ENCODE data around the gene NDUFS1. TPM values are rescaled to one million over a fixed set of nuclear protein-coding genes. Genes with fewer than 3 reads are reported as not detected.

Gene NDUFS1
- total and polyA plus RNA-seq, 12 donors: 53.8 to 670 (median 550) TPM

DNA sequence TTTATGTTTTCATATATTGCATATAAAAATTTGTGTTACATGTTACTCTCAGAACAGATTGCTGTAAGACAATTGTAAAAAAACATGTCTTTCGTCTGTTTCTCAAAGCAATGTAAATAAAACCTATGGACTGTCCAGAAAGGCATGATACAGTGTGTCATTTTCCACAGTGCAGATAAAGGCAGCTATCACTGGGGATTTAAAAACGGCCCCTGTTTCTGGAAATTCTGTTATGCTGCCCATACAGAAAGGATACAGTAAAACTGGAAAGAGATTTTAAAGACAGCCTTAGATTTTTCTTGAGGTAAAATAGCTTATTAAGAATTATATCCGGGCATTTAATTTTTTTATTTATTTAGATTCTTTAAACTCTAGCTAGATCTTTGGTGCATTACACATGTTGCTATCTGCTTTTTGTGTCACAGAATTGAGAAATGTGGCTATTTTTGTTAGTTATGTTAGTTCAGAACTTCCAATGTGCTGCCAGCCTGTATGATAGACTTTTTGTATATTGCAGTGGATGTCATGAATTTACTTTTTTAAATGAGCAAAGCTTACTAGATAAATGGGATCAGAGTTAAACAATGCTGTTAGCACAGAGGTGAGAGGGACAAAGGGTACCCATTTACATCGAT lies 72.4 kb downstream of the NDUFS1 start:
- intact Hi-C loops (cut with DNase I): loop anchor here in 5 of 10 donors (2.0 to 10.0 kb wide), 4 partner anchors 68 to 1605 kb away; partner anchors contain the start of genes EEF1B2 (in 4 of the 5) and NDUFS1 (in 4 of the 5)
- H3K36me3 ChIP-seq: peaks cover 0 to 20% (median 0%) of the 10 kb centered on the region in 9 donors
- no peaks in the 10 kb centered on the region for H3K9me3 ChIP-seq
- peaks cover 0 to 34% (median 23%) of the 10 kb centered on the region in 9 donors for H3K4me1 ChIP-seq
- no peaks in the 10 kb centered on the region for H3K27me3 ChIP-seq
- WGBS, 2 donors: 1 to 2% methylated on average over 4 of the region's 4 CpGs
- DNase-seq: no peak
- H3K4me3 ChIP-seq: peak overlapping the region; percentile 85 to 97 (median 92)
- no peak for TF ChIP-seq CTCF (IDR thresholded peaks at IDR 0.05)
- ATAC-seq: peak in 1 of 8 donors; percentile 12
- H3K27ac ChIP-seq: peak overlapping the region; percentile 96 to 99 (median 98)

- 0 to 1% methylated on average over 30 to 39 of the region's 39 CpGs for WGBS, 2 donors
Observed at GRCh38 chr2:206085742-206086445, 73.3 kb downstream of the NDUFS1 start, which contains the start of gene INO80D. Gene INO80D, minus strand, starts transcription at chr2:206086174. Its CDS starts 23,158 bp downstream, at chr2:206063016.

GRCh38 chr2:206084870-206085741 lies 74.1 kb downstream of the NDUFS1 start:
- Histone ChIP-seq H3K27ac (peak overlapping the region; percentile 96 to 99 (median 98)), H3K27me3 (no peaks in the 10 kb centered on the region), H3K36me3 (peaks cover 0 to 10% (median 0%) of the 10 kb centered on the region in 9 donors), H3K9me3 (no peaks in the 10 kb centered on the region), H3K4me3 (peak overlapping the region; percentile 85 to 97 (median 92)), H3K4me1 (peaks cover 0 to 36% (median 23%) of the 10 kb centered on the region in 9 donors)
- peak; percentile 32 to 72 (median 42) for ATAC-seq
- DNase-seq: peak; percentile 43 to 48
- 0 to 1% methylated on average over 59 to 78 of the region's 88 CpGs for WGBS, 2 donors
- TF ChIP-seq CTCF (IDR thresholded peaks at IDR 0.05): no peak
- intact Hi-C loops (cut with DNase I): loop anchor here in 4 of 10 donors (5.0 to 10.0 kb wide), 3 partner anchors 70 to 1607 kb away; partner anchors contain the start of genes EEF1B2 (in 3 of the 4) and NDUFS1 (in 3 of the 4)

More at GRCh38 chr2:206085742-206086445, 73.3 kb downstream of the NDUFS1 start, which contains the start of gene INO80D:
- Histone ChIP-seq H3K36me3 (peaks cover 0 to 17% (median 0%) of the 10 kb centered on the region in 9 donors), H3K27ac (peak within 1 kb of the TSS; percentile 96 to 99 (median 98)), H3K4me3 (peak within 1 kb of the TSS; percentile 85 to 97 (median 92)), H3K27me3 (no peaks in the 10 kb centered on the region), H3K9me3 (no peaks in the 10 kb centered on the region), H3K4me1 (peaks cover 0 to 34% (median 23%) of the 10 kb centered on the region in 9 donors)
- intact Hi-C loops (cut with DNase I): loop anchor here in 5 of 10 donors (2.0 to 10.0 kb wide), 4 partner anchors 69 to 1606 kb away; partner anchors contain the start of genes EEF1B2 (in 4 of the 5) and NDUFS1 (in 4 of the 5)
- TF ChIP-seq CTCF (IDR thresholded peaks at IDR 0.05): peak in 8 of 9 donors; percentile 22 to 70 (median 53)
- ATAC-seq (peak; percentile 83 to 93 (median 88)), DNase-seq (peak; percentile 66 to 76)

Measured in heart right ventricle (tissue), 16 donors.